HG02610 (cell line): ENCODE measurements around the gene UQCRHL.
"Not testable (repeated sequence)": the region's sequence is repeated elsewhere in the genome, so short reads cannot be mapped to it uniquely, and the experiment has no call there.

Experiments used
- ATAC-seq: cut with Tn5 transposase; IDR thresholded peaks from one replicate; pipeline ENCODE4 v1.9.1; 2021; ENCODE audit warnings: mild to moderate bottlenecking, moderate library complexity; ENCODE audit not compliant: unreplicated experiment

Gene UQCRHL

DNA sequence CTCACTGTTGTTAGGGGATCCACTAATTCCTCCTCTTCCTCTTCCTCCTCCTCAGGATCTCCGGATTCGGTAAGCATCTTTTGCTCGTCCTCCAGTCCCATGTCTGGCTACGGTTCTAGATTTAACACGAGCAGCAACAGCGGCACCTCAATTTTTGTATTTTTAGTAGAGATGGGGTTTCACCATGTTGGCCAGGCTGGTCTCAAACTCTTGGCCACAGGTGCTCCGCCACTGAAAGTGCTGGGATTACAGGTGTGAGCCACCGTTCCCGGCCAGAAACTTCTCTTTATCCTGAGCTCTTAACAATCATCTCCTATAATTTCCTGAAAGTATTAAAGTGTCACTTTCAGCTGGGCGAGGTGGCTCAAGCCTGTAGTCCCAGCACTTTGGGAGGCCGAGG, at the start of gene UQCRHL:
TSS of gene UQCRHL (minus strand) at position 101 of the 400 bp plus-strand sequence. CDS start at position 101, 0 bp downstream.
- not testable (repeated sequence) for ATAC-seq

DNA sequence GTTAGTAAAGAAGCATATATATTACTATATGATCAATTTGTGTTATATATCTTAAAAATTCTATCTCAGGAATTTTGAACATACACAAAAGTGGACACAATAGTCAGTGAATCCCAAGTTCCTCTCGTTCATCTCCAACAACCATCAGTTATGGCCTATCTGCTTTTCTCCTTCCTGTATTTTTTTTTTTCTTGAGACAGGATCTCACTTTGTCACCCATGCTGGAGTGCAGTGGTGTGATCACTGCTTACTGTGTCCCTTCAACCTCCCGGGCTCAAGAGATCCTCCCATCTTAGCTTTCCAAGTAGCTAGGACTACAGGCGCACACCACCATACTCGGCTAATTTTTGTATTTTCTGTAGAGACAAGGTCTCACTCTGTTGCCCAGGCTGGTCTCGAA, 49.4 kb upstream of the UQCRHL start:
- no peak for ATAC-seq

- no peak for ATAC-seq
These were observed 45.4 kb upstream of the UQCRHL start for GRCh38 chr1:15852828-15853302.

- no peak for ATAC-seq
These were observed 44.8 kb upstream of the UQCRHL start for GRCh38 chr1:15852036-15852827.

DNA sequence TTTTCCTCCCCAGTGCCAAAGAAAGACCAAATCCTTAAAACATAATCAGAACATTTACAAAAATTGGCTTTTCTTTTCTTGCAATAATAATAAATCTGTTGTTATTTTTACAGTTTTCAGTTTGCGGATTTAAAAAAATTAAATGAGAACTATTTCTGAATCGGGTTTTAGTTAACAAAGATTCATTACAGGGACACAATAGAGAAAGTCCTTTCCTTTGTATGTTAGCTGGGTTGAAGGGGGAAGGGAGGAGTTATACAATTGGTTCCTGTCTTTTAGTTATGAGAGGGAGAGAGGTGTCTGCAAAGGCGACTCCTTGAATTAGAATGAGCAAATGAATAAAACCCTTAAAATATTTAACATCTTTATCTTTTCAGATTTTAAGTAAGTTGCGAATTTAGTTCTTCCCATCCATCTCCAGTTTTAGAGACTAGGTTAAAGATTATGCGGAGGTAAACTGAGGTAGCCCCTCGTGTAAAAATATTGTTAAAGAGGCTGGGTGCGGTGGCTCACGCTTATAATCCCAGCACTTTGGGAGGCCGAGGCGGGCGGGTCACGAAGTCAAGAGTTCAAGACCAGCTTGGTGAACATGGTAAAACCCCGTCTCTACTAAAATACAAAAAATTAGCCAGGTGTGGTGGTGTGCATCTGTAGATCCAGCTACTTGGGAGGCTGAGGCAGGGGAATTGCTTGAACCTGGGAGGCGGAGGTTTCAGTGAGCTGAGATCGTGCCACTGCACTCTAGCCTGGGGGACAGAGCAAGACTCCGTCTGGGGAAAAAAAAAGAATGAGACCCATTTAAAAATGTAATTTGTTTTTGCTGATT, 44.0 kb upstream of the UQCRHL start:
- ATAC-seq, result no peak

GRCh38 chr1:15850471-15851001, 43.1 kb upstream of the UQCRHL start:
- ATAC-seq, result no peak

- no peak for ATAC-seq
These were observed 42.4 kb upstream of the UQCRHL start for GRCh38 chr1:15849775-15850324.

DNA sequence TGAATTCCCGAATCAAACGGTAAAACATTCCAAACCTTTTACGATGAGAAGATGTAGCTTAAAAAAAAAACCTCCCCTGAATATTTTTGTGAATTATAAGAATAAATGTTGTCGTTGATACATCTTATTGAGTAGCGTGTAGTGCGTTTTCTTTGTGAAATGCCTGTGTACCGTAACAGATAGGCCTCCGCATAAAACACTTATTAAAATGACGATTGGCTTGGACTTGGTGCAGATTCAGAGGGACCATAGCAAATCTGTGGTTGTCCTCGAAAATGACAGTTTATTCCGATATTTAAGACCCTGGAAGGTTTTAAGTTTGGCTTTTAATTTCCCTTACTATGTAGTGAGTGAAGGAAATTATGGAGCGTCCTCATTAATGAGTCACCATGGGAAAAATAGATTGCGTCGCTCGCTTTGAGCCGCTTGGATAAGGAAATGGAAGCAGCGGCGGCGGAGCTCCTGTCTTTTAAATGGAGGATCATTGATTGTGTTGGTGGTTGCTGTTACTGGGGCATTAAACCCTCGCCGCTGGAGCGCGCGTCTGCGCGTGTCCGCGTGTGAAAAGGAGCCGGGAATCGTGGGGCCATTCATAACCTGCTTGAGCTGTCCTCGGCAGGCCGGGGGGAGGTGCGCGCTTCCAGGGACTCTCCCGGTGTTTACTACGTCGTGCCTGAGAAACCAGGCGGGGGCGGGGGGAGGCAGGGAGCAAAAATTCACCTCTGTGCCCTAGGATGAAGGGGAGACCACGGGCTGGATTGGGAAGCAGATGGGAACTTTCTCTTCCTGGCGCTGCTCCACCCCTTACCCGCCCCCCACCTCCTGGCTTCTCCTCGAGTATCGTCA, 41.7 kb upstream of the UQCRHL start:
- no peak for ATAC-seq

DNA sequence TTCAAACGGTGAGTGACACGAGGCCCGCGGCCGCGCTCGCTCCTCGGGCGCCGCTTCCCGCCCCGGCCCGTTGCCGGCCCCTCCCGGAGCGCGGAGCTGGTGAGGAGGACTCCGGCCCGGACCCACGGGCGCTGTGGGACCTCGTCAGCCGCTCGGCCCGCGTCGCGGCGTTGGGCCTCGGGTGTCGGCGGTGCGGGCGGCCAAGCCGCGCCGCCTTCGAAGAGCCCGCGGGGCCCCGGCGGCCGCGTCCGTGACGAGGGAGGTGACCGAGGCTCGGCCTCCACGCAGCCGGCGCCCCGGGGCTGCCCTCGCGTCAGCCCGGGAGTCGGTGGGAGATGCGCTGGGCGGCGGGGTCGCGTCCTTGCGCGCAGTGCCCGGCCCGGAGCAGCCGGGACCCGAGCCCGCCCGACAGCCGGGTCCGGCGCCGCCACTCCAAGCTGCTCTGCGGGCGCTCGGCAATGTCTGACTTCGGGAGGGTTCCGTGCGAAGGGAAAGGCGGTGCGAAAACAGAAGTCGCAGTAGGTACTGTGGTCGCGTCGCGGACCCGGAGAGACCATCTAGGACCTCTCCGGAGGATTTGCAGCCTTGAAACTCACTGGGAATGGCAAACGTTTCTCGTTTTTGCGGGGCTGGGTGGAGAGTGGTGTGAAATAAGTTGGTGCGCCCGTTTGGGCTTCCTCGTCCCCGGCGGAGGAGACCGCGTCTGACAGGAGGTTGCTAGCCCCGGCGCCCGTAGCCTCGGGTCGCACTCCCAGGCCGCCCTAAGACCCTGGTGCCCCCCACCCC, 40.9 kb upstream of the UQCRHL start:
- peak; percentile 14 for ATAC-seq

- ATAC-seq, result no peak
These were observed 40.4 kb upstream of the UQCRHL start for GRCh38 chr1:15847893-15848142.

DNA sequence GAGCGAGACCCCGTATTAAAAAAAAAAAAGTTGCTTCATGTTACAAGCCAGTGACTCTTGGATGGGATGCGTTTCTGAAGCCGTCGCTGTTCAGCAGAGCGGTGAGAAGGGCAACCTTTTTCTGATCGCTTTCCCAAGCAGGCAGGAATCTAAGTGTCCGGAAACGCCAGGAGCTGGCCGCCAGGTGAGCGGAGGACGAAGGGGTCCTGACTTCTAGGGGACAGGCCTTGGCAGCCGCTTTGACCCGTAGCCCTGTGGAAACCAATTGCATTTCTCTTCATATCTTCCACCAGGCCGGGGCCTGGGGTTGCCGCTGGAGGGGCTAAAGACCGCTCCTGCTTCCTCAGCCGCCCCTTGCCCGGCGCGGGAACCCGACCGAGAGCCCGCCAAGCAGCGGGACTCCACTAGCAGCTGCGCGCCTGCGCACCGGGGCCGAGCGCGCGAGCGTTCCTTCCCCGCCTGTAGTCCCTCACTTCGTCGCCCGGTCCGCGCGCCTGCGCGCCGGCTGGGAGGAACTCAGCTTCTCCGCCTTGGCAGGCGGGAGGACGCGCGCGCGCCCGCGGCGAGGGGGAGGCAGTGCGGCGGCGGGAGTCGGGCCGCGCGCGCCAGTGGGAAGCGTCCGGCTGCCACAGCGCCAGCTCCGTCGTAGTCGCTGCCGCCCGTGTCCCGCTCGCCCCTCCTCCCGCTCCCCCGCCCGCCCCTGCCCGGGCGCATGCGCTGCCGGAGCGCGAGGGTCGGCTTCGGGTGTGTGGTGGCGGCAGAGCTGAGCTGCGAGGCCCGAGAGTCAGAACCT, 39.8 kb upstream of the UQCRHL start, which contains the start of gene SPEN:
TSS of gene SPEN (plus strand) at position 608 of the 793 bp plus-strand sequence. CDS start 361 bp downstream, outside the sequence.
- peak; percentile 59 for ATAC-seq

GRCh38 chr1:15846056-15846455, 38.6 kb upstream of the UQCRHL start:
- not testable (repeated sequence) for ATAC-seq

GRCh38 chr1:15843826-15844572, 36.5 kb upstream of the UQCRHL start:
- ATAC-seq, result no peak

DNA sequence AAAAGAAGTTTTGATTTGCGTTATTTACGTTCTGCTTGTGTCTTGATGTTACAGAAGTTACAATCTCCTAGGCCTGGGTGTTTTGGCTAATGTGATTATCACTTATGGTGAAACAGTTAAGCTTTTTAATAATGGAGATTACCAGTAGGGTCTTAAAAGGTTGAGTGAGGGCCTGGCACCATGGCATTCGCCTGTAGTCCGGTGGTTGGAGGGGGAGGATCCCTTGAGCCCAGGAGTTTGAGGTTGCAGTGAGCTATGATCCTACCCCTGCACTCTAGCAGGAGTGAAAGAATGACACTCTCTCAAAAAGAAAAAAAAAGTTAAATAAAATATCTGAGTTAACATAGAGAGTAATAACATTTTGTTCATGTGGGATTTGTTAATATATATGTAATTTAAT, 31.3 kb upstream of the UQCRHL start:
- ATAC-seq, result no peak

GRCh38 chr1:15837931-15838330, 30.5 kb upstream of the UQCRHL start:
- no peak for ATAC-seq

DNA sequence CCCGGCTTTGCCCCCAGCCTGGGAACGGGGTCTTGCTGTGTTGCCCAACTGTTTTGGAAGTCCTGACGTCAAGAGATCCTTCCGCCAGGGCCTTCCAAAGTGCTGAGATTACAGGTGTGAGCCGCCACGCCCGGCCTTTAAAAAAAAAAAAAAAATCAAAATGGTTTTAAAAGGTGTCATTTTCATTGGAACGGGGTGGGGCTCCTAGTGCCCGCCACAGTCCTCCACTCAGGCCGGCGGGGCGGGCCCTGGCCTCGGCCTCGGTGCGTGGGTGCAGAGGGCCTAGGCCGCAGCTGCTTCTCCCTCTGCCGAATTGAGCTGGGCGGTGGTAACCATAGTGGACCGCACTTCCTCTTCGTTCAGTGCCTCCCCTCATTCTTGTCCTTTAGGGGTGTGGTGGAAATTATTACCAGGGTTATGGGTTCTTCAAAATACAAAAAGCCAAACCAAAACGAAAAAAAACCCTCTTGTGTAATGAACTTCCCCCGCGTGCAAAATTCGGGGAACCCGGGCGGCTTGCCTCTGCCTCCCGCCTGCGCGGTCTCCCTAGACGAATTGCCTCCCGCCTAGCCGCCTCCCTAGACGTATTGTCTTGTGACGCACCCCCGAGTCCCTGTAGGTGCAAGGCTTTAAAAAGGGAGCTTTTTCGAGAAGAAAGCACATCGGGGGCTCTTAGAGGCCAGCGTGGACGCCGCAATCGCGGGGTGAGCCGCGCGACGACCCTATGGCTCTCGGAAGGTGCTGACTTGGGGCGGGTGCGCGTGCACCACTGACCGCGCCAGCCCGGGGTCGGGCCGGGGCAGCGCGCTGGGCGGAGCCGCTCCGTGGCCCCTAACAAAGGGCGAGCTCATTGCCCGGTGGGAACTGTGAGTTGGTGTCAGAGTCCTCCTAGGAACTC, 29.6 kb upstream of the UQCRHL start:
- ATAC-seq, result no peak

DNA sequence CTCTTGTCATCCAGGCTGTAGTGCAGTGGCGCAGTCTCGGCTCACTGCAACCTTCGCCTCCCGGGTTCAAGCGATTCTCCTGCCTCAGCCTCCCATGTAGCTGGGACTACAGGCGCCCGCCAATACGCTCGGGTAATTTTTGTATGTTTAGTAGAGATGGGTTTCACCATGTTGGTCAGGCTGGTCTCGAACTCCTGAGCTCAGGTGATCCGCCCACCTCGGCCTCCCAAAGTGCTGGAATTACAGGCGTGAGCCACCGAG, 29.0 kb upstream of the UQCRHL start:
- ATAC-seq, result not testable (repeated sequence)
